Ramos (cell line): Measurements from ENCODE around the gene ITGA8.

Experiments used
- in situ Hi-C: fragments of 300-500 bp; cut with MboI; formaldehyde crosslinking; loops from one replicate; pipeline ENCODE4 v1.14.3; 2022; ENCODE audit warnings: low sequenced_read_pairs; ENCODE audit not compliant: unreplicated experiment

Gene ITGA8

DNA sequence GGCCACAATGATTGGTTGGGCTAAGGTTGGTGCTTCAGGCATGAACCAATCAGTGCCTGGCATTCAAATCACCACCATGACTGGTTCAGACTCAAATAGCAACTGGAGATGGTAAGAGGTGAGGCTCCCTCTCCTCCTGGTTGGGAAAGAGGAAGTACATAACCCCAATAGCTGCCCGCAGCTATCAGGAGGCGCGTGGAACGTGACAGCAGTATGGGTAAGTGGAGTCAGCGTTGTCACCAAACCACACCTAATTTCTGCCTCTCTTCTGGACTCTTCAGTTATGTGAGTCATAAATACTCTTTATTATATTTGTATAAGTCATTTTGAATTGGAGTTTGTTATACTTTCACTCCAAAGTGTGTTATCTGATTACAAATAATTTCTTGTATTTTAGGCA is 17.9 kb upstream of the ITGA8 start:
- in situ Hi-C loops = no loop called here

DNA sequence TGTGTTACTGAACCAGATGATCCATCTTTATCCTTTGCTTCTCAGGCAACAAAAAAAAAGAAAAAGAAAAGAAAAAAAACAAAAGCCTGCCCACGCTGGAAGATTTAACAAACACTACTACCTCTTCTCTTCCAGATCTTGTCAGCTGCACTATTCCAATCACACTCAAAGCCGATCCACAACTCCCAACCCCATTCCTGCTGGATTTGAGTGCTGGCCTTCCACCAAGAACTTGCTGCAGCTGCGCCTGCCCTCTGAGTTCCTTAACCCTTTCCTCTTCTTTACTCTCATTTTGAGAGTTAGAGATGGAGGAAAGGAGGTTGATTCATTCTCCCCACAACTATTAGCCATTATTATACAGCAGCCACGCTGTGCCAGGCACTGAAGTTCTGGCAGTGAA is 16.0 kb upstream of the ITGA8 start:
- in situ Hi-C loops = no loop called here

DNA sequence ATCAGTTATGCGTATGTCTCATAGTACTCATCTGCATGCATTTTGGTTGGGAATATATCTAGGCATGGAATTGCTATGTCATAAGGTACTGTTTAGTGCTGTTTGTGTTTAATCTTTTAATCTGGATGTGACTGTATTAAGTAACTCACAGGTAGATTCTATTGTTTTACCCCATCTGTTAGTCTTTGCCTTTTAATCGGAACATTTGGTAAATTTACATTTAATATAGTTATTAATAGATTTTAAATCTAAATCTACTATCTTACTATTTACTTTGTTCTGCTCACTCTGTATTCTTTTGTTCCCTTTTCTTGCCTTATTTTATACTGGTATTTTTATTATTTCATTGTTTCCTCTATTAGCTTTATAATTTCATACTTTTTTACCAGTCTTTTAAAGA is 10.6 kb upstream of the ITGA8 start:
- in situ Hi-C loops = no loop called here

DNA sequence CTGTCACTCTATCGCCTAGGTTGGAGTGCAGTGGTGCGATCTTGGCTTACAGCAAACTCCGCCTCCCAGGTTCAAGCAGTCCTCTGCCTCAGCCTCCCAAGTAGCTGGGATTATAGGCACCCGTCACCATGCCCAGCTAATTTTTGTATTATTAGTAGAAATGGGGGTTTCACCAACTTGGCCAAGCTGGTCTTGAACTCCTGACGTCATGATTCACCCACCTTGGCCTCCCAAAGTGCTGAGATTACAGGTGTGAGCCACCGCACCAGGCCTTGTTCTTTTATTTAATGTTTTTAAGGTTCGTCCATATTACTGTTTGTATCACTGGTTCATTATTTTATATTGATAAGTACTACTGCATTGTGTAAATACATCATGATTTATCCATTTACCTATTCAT is 10.2 kb upstream of the ITGA8 start:
- in situ Hi-C loops = no loop called here

DNA sequence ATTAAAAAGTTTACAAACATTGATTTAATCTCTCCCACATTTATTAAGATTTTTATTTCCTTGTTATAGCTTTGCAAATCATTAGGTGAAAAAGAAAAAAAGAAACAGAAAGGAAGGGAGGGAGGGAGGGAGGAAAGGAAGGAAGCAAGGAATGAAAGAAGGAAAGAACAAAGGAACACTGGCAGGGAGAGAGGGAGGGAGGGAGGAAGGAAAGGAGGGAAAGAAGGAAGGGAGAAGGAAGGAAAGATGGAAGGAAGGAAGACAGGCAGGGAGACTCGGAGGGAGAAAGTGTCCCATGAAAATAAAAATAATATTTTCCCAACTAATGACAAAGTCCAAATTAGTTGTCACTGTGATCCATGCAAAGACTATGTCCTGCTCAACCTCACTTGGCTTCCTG is 6.3 kb upstream of the ITGA8 start:
- in situ Hi-C loops = no loop called here

DNA sequence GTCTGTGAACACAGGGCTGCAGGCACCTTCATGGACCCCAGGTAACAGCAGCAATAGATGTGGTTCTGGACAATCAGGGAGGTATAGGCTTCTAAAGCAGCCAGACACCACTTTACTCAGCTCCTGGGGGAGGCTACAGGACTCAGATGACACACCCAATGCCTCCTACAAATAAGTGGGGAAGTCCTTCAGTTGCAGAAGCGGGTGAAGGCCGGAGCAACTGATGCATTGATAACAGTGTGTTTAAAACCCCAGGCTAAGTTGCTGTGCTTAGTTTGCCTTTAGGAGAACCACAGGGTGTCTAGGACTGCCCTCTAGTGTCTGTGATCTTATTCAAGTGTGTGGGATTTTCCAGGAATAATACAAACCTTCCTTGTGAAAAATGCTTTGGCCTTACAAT is 5.9 kb upstream of the ITGA8 start:
- in situ Hi-C loops = no loop called here

DNA sequence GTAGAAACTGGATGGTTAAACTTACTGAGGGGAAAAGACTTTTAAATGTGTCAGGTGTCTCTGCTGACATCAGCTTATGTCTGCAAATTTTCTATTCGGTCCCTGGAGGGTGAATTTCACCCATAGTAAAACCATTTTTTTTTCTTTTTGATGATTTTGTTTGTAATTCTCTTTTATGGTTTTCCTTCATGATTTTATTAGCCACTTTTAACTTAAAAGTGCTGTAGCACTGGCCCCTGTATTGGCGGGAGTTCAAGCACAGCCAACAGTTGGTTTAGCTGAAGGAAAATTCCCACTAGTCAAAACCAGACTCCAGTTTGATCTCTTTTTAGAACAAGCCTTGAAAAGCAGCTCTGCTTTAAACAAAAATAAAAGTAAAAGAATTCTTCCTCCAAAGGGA is 5.0 kb upstream of the ITGA8 start:
- in situ Hi-C loops = no loop called here

DNA sequence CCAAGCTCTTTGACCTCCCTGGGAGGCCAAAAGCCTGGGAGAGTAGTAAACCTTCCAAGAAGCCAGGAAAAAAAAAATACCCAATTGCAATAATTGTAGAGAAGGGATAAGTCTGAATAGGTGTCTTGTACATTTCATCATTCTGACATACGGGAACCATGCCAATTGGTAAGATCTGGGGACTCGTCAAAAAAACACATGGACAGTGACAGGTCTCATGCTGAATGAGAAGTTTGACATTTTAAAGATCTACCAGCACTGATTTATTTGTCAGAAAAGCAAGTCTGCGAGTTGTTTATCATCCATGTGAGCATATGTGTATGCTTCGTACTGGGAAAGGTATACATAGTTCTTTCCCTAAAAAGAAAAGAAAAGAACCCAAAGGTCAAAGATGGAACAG is 4.1 kb upstream of the ITGA8 start:
- in situ Hi-C loops = no loop called here

DNA sequence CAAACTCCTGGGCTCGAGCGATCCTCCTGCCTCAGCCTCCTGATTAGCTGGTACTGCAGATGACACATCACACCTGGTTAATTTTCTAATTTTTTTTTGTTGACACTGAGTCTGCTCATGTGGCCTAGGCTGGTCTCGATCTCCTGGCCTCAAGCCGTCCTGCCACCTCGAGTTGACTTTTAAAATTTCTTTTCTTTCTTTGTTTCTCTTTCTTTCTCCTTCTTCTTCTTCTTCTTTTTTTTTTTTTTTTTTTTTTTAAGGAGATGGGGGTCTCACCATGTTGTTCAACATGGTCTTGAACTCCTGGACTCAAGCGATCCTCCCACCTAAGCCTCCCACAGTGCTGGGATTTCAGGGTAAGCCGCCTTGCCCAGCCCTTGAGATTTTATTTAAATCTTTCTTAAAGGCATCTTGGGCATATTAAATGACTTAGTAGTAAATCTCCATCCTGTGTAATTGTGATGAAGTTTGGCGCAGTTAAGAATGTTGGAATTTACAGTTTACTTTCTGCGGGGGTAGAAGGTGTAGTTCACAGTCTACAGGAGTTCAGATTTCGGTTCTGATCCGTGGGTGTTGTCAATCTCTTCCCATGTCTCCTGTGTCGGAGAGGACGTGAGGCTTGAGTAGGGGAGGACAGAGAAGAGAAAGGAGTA is 1.0 kb upstream of the ITGA8 start:
- in situ Hi-C loops = no loop called here

DNA sequence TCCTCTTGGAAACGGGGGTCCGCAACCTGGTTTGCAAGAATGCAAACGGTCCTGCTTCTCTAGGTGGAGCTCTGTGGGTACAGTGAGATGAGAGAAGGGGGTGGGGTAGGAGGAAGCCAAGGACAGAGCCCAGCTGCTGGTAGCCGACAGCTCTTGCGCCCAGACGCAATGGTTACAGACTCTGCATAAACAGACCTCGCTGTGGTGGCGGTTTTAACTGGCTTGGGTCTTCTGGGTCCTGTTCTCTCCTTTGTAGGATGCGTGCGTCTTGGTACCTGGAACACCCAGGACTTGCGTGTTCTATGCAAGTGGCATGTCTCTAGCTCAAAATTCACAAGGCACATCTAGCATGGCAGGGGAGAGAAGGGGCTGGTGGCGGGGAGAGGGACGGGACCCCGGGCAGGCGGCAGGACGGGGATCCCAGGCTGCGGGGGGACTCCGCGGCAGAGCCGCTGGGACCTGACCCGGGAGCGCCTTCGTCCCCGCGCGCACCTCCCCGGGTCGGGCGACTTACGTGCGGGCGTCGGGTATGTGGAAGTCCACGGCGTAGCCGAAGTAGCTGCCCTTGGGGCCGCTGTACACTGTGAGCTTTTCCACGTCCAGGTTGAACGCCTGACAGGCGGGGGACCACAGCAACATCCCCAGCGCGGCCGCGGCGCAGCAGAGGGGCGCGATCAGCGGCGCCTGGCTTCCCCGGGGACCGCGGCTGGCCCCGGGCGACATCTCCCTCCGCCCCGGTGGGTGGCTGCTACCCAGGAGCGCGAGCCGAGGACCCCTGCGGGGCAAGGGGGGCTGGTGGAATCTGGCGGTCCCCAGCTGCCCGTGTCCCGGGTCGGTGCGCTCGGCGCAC is 448 bp downstream of the ITGA8 start:
- in situ Hi-C loops = no loop called here

DNA sequence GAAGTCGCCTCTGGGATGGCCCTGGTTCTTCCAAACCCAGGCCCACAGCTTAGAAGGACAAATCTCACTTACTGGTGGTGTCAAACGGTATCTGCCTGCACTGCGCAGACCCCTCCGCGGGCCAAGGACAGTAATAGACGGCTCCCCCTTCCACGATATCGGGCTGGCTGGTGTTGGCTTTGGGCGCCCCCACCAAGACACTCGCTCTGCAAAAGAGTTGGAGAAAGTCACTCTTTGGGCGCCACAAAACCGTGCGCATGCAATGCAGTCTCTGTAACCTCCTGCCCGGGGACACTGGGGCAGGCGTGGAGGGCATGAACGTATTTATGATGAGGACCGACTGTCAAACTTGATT is 1.1 kb downstream of the ITGA8 start:
- in situ Hi-C loops = no loop called here

DNA sequence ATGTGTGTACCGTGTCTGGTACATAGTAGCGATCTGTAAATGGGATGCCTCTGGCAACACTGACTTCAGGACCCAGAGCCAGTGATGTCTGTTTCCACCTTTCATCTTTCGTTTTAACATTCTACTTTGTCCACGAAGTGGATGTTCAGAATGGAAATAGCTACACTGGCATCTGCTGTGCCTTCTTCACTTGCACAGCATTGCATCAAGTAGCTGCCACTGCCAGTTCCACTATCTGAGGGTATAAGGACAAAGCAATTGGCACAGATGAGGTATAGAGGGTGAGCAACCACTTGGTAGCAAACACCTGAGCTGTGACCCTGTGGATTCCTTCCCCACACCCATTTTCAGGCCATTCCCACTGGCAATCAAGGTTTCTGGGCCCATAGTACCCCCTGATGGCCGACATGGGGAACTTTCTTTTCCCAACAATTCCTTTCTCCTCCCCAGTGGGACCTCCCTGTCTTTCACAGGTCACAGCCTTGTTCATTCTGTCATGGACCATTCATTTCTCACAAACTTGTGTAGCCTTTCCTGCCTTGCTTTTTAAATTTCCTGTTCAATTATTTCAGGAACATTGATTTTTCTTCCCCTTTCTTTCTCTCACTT is 4.0 kb downstream of the ITGA8 start:
- in situ Hi-C loops = no loop called here

DNA sequence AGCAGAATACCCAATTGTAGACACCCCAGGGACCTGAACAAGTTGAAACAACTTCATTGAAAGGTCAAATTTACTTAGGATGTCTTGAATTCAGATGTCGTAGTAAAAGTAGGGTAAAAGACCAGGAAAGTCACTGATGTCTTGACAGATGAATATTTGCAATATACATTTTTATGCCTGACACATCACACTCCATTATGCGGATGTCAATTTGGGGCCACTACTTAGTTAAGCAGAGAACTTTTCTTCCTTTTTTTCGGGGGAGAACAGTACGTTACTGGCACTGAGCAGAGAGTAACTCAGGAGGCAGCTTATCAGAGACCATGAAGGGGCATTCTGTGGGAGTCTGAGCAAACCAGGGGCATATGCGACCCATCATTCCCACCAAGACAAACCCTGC is 4.9 kb downstream of the ITGA8 start:
- in situ Hi-C loops = no loop called here

DNA sequence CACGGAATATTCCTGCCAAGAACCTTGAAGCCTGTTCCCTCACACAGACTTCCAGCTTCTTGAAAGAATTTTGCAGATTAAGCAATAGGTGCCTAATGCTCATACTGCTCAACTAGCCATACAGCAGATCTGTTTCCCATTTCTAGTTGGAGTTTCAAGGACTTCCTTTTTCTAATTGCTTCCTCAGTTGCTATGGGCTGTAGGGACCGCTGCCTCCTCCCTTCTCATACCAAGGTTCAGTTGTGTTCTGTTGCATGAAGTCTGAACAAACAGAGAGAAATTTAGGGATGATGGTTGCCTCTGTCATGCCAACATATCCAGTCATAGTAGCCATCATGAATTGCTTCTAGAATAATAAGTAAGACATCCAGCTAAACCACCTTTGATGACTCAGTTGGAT is 6.8 kb downstream of the ITGA8 start:
- in situ Hi-C loops = no loop called here

DNA sequence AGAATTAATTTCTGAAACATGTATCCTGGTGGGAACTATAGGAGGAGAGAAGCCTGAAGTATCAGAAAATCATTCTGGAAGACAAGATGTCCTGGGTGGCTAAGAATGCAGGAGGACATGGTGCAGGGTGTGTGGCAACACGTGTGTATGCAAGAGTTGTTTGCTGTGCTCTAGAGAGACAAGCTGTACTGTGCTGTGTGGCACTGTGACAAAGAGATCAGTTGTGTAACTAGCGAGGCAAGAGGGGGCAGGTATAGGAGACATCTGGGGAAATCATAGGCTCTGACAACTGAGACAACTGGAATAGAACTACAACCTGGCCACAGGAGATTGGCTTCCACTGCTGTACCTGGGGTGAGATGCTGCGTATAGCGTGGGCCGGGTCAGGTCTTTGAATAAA is 9.3 kb downstream of the ITGA8 start:
- in situ Hi-C loops = no loop called here

DNA sequence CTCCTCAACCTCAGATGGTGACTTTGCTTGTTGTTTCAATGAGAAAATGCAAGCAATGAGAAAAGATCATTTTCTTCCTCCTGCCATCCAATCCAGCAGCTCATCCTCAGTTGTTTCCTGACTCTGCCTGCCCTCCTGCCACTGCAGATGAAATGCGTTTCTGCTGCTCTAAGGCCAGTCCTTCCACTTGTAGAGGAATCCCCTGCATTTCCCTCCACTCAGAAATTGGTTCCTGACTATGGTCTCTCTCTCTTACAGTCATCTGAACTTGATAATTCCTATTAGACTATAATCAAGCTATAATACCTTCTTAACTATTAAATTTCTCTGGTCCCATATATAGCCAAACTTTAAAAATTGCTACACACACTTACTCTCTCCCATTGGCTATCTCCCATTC is 14.4 kb downstream of the ITGA8 start:
- in situ Hi-C loops = no loop called here

DNA sequence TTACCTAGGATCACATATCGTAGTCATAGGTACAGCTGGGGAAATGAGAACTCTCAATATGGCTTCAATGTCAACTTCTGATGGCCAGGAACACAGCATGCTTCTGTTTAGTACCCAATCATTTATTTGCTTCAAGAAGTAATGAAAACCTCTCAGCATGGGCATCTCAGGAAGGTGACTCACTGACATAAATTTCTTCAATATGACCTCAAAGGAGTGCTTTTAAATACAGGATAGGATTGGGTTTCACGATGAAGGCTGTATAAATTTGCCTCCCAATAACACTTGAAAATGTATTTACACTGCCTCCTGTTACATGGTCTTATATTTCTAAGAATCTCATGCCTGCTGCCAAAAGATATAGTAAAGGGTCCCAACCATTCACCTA is 15.1 kb downstream of the ITGA8 start:
- in situ Hi-C loops = no loop called here

DNA sequence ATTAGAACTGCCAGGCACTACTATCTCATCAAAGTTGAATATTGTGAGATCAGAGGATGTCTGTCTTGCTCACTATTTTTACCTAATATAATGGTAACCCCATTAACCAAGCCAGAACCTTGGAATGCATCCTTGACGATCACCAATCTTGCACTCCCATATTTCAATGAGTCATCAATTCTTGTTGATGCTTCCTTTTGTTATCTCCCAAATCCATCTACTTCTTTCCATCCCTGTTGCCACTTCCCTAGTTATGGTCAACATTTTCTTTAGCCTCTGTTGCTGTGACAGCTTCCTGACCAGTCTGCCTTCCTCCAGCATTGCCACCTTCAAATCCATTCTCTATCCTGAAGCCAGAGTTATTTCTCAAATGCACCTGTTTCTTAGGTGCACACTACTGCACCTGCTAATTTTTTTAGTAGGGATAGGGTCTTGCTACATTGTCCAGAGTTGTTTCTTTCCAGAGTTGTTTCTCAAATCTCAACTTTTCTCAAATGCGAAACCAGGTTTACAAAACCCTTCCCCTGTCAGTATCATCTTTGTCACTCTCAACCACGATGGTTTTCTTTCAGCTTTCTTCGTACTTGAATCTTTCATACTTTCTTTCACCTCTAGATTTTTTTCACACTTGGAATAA is 15.7 kb downstream of the ITGA8 start:
- in situ Hi-C loops = no loop called here

DNA sequence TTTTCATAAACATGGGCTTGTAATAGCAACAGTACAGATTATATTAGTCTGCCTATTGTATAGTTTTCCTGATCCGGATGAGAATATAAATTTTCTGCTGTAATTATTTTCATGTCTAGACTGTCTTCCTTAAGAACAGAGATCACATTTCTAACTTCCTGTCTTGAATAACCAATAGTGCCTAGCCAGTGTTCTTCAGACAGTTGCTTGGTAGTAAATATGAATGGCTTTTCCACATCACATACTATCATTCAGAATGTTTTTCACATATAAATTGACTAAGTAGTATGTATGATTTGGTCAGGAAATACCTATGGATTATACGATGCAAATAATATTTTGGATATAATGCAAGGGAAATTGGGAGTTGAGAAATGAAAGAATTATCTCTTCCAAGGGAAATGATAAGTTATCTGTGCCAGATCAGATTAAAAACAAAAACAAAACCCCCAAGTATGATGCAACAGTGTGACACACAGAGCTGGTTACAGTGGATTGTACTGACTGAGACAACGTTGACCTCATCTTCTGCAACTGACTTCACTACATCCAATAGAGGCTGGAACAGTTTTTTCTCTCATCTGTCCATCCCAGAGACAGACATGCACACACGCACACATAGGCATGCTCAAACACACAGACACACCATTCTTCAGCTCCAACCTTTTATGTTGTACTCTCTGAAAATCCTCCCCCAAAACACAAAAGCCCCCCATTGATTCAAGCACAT is 16.4 kb downstream of the ITGA8 start:
- in situ Hi-C loops = no loop called here

DNA sequence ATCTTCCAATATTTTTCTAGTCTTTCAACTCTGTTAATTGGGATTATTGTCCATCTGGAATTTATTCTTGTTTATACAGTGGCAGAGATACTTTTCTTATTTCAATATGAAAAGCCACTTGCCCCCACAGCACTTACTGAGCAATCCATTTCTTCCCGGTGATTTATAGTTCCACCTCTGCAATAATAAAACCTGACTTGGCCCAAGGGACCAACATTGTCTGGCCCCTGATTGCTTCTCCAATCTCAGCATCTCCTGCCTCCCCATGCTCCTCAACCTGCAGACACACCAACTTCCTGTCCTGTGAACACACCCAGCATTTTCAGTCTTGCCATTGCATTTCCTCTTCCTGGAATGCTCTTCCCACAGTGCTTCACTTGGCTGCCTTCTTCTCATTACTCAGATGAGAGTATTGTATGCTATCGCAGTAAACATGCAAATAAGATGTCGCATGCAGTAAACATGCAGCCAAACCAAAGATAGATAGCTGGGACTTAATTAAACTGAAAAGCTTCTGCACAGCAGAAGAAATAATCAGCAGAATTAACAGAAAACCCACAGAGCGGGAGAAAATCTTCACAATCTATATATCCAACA is 19.5 kb downstream of the ITGA8 start:
- in situ Hi-C loops = no loop called here
